Activated CD8-positive, alpha-beta memory T cell treated with anti-CD3 and anti-CD28 coated beads, Interleukin-2, amount 10 ng/mL, durations not matched to agents 7 days and 5 days (primary cell): ENCODE data around the gene MIR17HG. TPM values are rescaled to one million over a fixed set of nuclear protein-coding genes. Genes with fewer than 3 reads are reported as not detected.

Experiments
- ATAC-seq: fragments of 150-1000 bp; cut with Tn5 transposase; one replicate; pipeline ENCODE4 v1.10.0; 2021; ENCODE audit warnings: moderate library complexity
- CTCF ChIA-PET: fragments of 350-600 bp; sonication (Branson Sonifier 250); formaldehyde crosslinking; loops from one replicate; lab custom pipeline; 2021; ENCODE audit warnings: antibody characterized with exemption; lab: Charles Lee
- DNase-seq: peaks from one replicate; pipeline ENCODE4 v3.0.0-alpha.2; 2020
- H3K27ac Mint-ChIP-seq: one replicate; pipeline ENCODE4 v1.8.0; 2021; ENCODE audit warnings: mild to moderate bottlenecking, mixed read lengths
- H3K27me3 Mint-ChIP-seq: one replicate; pipeline ENCODE4 v1.8.0; 2021; ENCODE audit warnings: mixed read lengths
- H3K36me3 Mint-ChIP-seq: one replicate; pipeline ENCODE4 v1.8.0; 2021; ENCODE audit warnings: mild to moderate bottlenecking, mixed read lengths
- H3K4me1 Mint-ChIP-seq: one replicate; pipeline ENCODE4 v1.8.0; 2021; ENCODE audit warnings: mixed read lengths
- H3K4me3 Mint-ChIP-seq: one replicate; pipeline ENCODE4 v1.8.0; 2021; ENCODE audit warnings: mild to moderate bottlenecking, moderate library complexity, mixed read lengths
- H3K9me3 Mint-ChIP-seq: one replicate; pipeline ENCODE4 v1.8.0; 2022; ENCODE audit warnings: low read depth, mixed read lengths
- total RNA-seq, 2 experiments: library from RNA; stranded (reverse); gene quantifications; one replicate each; pipeline ENCODE4 v1.2.3, GENCODE V29; 2021

Gene MIR17HG
- total RNA-seq, 2 experiments from 2014 or later, result 8.4 to 15.5 TPM

DNA sequence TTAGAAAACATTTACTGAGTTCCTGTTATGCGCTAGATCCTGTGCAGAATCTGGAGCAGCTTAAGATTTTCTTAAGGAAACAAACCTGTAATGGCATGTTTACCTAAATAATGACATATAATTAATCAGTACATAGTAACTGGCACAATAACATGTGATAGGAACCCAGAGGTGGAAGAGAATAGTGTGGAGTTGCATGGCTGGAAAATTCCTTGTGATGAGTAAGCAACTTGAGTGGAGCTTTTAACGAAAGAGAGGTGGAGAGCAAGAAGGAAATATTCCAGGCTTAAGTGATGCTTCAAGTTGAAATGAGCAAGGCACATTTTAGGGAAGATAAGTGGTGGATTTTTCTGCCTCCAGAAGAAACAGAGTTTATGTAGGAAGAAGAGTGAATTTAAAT, 41.7 kb downstream of the MIR17HG start:
- CTCF ChIA-PET, result interaction anchor here (1.0 kb wide), 1 partner anchor 13 kb away, joined by 3 read pairs; no protein-coding TSS in a partner anchor
- DNase-seq (no peak), ATAC-seq (no peak)
- no peak overlapping the region for H3K4me3 Mint-ChIP-seq
- no peak overlapping the region for H3K27ac Mint-ChIP-seq
- no peaks in the 10 kb centered on the region for H3K36me3 Mint-ChIP-seq
- no peaks in the 10 kb centered on the region for H3K4me1 Mint-ChIP-seq
- peaks cover 63% of the 10 kb centered on the region for H3K27me3 Mint-ChIP-seq
- no peaks in the 10 kb centered on the region for H3K9me3 Mint-ChIP-seq

DNA sequence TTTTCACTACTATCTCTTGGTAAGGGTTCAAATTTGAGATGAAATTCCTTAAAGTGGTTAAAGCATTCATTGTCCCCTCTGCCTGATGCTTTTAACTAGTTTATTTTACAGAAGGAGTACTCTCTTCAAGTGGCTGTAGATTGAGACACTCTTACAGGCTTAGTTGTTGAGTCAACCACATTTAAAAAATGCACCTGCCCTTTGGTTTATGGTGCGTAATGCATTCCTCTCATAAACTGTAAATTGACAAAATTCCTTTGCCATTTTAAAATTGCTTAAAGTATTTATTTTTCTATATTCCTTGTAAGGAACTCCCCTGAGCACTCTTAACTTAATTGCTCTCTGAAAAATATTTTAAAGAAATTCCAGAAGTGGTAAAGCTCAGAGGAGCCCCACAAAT, 50.1 kb downstream of the MIR17HG start:
- H3K4me3 Mint-ChIP-seq, result no peak overlapping the region
- DNase-seq (no peak), ATAC-seq (no peak)
- H3K36me3 Mint-ChIP-seq, result no peaks in the 10 kb centered on the region
- H3K27ac Mint-ChIP-seq, result no peak overlapping the region
- peaks cover 73% of the 10 kb centered on the region for H3K27me3 Mint-ChIP-seq
- CTCF ChIA-PET, result interaction anchor here (1.3 to 1.8 kb wide), 2 partner anchors 9 to 84 kb away, joined by 3 to 5 read pairs; no protein-coding TSS in a partner anchor
- H3K9me3 Mint-ChIP-seq, result no peaks in the 10 kb centered on the region
- peaks cover 11% of the 10 kb centered on the region for H3K4me1 Mint-ChIP-seq

DNA sequence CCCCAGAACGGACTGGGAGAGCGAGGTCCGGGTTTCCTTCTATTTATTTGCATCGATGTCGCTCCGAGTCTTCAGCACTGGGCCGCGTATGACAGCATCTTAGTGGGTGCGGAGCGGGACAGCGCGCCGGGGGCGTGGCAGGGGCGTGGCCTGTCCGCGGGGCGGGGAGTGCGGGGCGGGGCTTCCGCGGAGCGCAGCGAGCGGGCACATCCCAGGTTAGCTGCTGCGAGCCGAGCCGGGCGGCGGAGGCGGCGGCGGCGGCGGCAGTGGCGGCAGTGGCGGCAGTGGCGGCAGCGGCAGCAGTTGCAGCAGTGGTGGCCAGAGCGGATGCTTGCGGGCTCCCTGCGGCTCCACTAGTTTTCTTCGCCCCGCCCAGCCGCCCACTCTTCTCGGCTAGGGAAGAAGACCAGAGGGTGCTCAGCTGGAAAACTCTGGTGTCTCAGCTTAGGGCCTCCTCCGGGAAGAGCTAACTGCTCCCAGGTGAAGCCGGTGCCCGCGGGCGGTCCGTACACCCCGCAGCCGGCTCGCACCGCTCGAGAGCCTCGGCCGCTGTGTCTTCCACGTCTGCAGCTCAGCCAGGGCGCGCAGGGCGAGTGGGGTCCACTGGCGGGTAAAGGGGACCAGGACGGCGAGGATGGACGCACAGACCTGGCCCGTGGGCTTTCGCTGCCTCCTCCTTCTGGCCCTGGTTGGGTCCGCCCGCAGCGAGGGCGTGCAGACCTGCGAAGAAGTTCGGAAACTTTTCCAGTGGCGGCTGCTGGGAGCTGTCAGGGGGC, 51.1 kb downstream of the MIR17HG start, which contains the start of gene GPC5:
Gene GPC5 (plus strand): TSS at position 209 of the 776 bp plus-strand sequence.
- DNase-seq, result peak; percentile 85
- ATAC-seq, result peak; percentile 99
- CTCF ChIA-PET, result interaction anchor here (0.7 to 1.8 kb wide), 4 partner anchors 8 to 85 kb away, joined by 3 to 5 read pairs (median 3); partner anchors contain the start of gene MIR17HG
- no peaks in the 10 kb centered on the region for H3K9me3 Mint-ChIP-seq
- no peak within 1 kb of the TSS for H3K27ac Mint-ChIP-seq
- H3K36me3 Mint-ChIP-seq, result no peaks in the 10 kb centered on the region
- H3K4me1 Mint-ChIP-seq, result peaks cover 11% of the 10 kb centered on the region
- peak within 1 kb of the TSS; percentile 51 for H3K4me3 Mint-ChIP-seq
- H3K27me3 Mint-ChIP-seq, result peaks cover 82% of the 10 kb centered on the region

DNA sequence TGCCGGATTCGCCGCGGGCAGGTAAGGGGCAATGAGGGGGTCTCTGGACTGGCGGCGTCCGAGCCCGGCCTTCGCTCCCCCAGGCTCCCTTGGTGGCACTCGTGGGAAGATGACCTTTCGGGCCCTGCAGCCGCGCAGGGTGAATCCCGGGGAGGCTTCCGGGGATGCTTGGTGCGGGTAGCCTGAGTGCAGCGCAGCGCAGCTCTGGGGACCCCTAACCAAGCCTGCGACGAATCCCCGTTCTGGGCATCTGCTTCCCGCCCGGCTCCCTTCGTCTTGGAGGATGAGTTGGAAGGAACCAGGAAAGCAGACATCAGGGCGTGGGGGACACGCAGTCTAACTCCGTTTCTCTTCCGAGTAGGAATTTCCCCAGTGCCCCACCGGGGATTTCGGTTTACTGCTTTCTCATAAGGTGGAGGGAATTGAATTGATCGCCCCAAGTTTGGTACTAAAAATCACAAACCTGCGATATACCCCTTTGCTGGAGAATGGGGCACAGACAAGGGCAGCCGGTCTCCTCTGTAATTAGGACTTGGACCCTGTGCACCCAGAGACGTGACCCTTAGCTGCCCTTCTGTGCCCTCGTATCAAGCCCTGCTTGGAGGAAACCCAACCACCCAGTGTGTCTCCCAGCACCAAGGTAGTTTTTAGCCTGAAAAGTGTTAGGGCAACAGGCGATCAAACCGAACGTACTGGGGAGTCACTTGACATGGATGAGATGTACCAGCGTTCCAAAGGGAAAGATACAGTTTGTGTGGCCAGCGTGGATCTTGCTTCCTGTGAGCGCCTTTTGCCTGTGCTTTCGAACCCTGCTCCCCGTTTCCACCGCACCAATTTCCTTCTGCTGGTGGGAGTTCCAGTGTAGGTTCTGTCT, 51.9 kb downstream of the MIR17HG start:
- DNase-seq (no peak), ATAC-seq (no peak)
- CTCF ChIA-PET, result interaction anchor here (0.8 to 1.8 kb wide), 3 partner anchors 7 to 87 kb away, joined by 3 to 5 read pairs (median 4); no protein-coding TSS in a partner anchor
- peaks cover 11% of the 10 kb centered on the region for H3K4me1 Mint-ChIP-seq
- H3K36me3 Mint-ChIP-seq, result no peaks in the 10 kb centered on the region
- H3K4me3 Mint-ChIP-seq, result peak overlapping the region; percentile 51
- H3K27me3 Mint-ChIP-seq, result peaks cover 77% of the 10 kb centered on the region
- H3K9me3 Mint-ChIP-seq, result no peaks in the 10 kb centered on the region
- H3K27ac Mint-ChIP-seq, result no peak overlapping the region

DNA sequence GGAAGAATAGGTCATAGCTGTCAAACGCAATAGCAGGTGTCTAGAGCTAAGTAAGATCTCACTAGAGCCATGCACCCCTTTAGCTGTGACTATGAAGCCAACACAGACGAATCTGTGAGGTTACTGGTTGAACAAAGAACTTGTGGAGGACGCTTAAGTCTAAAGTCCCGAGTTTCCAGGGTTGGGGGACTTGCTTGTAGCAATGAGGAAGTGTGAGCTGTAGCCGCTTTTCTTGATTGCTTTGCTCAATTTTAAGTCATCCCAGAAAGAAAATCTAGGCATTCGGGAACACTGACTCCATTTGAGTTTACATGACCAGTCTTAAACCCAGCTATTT, 52.5 kb downstream of the MIR17HG start:
- Mint-ChIP-seq H3K27me3 (peaks cover 72% of the 10 kb centered on the region), H3K4me1 (peaks cover 11% of the 10 kb centered on the region), H3K9me3 (no peaks in the 10 kb centered on the region), H3K36me3 (no peaks in the 10 kb centered on the region), H3K4me3 (no peak overlapping the region), H3K27ac (no peak overlapping the region)
- ATAC-seq (no peak), DNase-seq (no peak)
- CTCF ChIA-PET, result interaction anchor here (0.8 kb wide), 1 partner anchor 88 kb away, joined by 4 read pairs; no protein-coding TSS in a partner anchor

DNA sequence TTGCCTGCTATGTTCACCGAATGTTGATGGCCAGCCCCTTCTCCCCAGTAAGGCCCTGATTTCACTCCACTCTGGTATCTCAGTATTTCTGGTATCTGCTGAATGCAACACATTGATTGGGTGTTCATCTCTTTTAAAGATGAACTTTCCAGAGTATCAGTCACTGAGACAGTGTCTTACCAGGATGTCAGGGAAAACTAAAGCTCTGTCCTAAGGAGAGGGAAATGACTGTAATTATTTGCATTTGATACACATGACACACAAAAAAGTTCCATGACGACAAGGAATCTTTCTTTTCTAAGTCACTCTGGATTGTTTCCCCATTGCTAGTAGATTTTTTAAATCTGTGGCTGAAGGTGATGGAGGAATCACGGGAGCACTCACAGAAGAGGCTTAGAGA, 53.2 kb downstream of the MIR17HG start:
- ATAC-seq (no peak), DNase-seq (no peak)
- CTCF ChIA-PET, result no interaction called here
- Mint-ChIP-seq H3K4me3 (no peak overlapping the region), H3K27ac (no peak overlapping the region), H3K9me3 (no peaks in the 10 kb centered on the region), H3K27me3 (peaks cover 65% of the 10 kb centered on the region), H3K4me1 (peaks cover 11% of the 10 kb centered on the region), H3K36me3 (no peaks in the 10 kb centered on the region)

DNA sequence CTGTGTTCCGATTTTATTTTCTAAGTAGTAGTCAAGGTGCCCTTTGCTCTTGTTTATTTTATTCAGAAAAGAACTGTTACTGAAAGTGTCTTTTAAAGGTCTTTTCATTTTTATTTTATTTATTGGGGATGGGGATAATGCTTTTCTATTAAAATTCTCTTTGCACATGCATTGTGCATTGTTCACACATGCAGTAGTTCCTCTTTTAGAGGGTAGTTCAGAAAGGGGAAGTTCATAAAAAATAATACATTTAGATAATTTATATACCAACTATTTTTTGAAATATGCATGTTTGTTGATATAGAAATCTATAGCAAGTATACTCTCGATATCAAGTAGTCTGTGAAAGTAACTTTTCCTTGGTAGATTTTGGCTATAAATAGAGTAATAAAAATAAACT, 54.4 kb downstream of the MIR17HG start:
- Mint-ChIP-seq H3K4me3 (no peak overlapping the region), H3K4me1 (peaks cover 11% of the 10 kb centered on the region), H3K36me3 (no peaks in the 10 kb centered on the region), H3K9me3 (no peaks in the 10 kb centered on the region), H3K27ac (no peak overlapping the region), H3K27me3 (peaks cover 60% of the 10 kb centered on the region)
- CTCF ChIA-PET, result no interaction called here
- ATAC-seq, result no peak
- no peak for DNase-seq

Other genes starting within 250 kb of the MIR17HG start
- not detected for gene GPC5, start 50.9 kb downstream of the MIR17HG start, total RNA-seq